C4-2B (cell line): Measurements from ENCODE around the gene TNIP2.
"Not testable (repeated sequence)": the region's sequence is repeated elsewhere in the genome, so short reads cannot be mapped to it uniquely, and the experiment has no call there.

Source experiments
- H3K27ac ChIP-seq: fragments of 450-650 bp; 2 replicates; pipeline ENCODE4 v1.5.1; 2017
- ZFX ChIP-seq: fragments of 450-650 bp; IDR thresholded peaks from 2 replicates; pipeline ENCODE4 v1.6.1; 2017
- TF ChIP-seq, protein P1 (sequence below): fragments of 450-650 bp; conservative IDR thresholded peaks from 2 replicates; pipeline ENCODE4 v1.5.1; 2017; ENCODE audit warnings: mild to moderate bottlenecking

The TNIP2 gene

DNA sequence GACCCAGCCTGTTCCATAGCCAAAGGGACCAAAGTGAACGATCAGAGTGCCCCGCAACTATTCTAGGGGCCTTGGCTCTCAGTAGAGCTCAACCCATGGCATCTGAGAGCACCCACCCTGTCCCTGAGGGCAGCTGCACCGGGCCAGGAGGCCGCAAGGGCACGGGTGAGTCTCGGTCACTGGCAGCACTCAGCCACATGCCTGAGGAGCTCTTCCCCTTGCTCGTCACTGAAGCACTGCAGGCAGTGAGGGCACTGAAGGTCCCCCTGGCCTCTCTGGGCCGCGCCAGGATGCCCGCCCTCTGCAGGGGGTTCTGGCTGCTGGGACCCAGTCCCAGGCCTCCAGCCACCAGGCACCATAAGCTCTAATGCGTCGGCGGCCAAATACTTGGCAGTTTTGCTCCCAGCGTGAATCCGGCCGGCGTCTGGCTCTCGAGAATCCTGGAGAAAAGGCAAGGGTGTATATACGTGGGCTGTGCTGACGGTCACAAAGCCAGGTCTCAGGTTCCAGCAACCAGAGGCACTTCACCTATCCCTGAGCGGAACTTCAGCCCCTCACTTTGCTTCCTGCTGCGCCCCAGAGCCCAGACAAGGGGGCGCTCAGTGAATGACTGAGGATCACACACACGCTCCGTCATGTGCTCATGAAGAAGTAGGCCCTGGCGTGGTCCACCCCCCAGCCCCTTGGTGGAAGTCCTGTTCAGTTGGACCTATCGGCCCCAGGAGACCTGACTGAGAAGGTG lies 13.9 kb downstream of the TNIP2 start:
- TF ChIP-seq, protein P1, sequence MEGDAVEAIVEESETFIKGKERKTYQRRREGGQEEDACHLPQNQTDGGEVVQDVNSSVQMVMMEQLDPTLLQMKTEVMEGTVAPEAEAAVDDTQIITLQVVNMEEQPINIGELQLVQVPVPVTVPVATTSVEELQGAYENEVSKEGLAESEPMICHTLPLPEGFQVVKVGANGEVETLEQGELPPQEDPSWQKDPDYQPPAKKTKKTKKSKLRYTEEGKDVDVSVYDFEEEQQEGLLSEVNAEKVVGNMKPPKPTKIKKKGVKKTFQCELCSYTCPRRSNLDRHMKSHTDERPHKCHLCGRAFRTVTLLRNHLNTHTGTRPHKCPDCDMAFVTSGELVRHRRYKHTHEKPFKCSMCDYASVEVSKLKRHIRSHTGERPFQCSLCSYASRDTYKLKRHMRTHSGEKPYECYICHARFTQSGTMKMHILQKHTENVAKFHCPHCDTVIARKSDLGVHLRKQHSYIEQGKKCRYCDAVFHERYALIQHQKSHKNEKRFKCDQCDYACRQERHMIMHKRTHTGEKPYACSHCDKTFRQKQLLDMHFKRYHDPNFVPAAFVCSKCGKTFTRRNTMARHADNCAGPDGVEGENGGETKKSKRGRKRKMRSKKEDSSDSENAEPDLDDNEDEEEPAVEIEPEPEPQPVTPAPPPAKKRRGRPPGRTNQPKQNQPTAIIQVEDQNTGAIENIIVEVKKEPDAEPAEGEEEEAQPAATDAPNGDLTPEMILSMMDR, result no peak
- TF ChIP-seq ZFX, result no peak
- H3K27ac ChIP-seq, result no peak overlapping the region

DNA sequence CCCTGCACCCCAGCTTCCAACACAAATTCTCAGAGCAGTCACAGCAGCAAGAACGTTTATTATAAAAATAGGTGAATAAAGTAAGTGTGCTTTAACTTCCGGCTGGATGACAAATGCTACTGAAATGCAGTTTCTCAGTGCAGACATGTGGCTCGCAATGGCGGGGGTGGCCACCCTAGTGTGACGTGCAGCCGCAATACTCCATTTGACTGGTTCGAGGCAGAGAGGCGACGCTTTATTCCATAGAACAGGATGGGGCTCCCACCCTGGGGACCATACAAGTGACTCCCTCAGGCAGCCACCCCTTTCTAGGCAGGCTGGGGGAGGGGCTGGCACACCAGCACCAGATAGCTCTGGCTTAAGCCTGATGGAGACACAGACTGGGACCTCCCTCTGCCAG lies 14.5 kb downstream of the TNIP2 start:
- TF ChIP-seq ZFX, result no peak
- TF ChIP-seq, protein P1, result no peak
- no peak overlapping the region for H3K27ac ChIP-seq

- H3K27ac ChIP-seq, result not testable (repeated sequence)
Observed at GRCh38 chr4:2738296-2738695, 17.8 kb downstream of the TNIP2 start.

DNA sequence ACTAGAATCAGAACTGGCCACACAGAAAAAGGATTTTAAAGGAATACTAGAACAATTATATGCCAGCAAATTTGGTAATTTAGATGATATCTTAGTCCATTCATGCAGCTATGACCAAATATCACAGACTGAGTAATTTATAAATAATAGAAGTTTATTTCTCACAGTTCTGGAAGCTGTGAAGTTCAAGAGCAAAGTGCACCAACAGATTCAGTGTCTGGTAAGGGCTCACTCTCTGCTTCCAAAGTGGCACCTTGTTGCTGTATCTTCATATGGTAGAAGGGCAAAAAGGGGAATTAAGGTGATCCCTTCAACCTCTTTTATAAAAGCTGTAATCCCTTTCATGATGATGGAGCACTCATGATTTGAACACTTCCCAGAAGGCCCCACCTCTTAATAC lies 20.3 kb downstream of the TNIP2 start:
- no peak overlapping the region for H3K27ac ChIP-seq
- TF ChIP-seq, protein P1, result no peak
- no peak for TF ChIP-seq ZFX

DNA sequence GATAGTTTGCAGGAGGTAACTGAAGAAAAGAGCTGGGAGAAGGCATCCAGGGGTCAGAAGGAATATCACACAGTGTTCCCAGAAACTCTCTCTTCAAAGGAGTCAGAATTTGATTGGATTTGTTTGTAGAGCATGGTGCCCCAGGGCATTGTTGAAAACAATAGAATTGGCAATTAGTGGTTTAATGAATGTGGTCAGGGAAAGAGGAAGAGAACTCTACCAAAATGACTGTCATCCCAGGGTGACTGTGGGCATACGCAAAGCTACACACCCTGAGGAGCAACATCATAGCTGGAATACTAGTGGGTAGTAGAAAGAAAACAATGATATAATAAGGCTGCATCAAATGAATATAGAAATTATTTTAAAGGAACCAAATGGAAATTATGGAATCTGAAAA lies 21.5 kb downstream of the TNIP2 start:
- H3K27ac ChIP-seq, result no peak overlapping the region
- TF ChIP-seq ZFX, result no peak
- TF ChIP-seq, protein P1, result no peak

GRCh38 chr4:2733844-2734574 lies 22.1 kb downstream of the TNIP2 start:
- TF ChIP-seq, protein P1, result no peak
- TF ChIP-seq ZFX, result no peak
- no peak overlapping the region for H3K27ac ChIP-seq

DNA sequence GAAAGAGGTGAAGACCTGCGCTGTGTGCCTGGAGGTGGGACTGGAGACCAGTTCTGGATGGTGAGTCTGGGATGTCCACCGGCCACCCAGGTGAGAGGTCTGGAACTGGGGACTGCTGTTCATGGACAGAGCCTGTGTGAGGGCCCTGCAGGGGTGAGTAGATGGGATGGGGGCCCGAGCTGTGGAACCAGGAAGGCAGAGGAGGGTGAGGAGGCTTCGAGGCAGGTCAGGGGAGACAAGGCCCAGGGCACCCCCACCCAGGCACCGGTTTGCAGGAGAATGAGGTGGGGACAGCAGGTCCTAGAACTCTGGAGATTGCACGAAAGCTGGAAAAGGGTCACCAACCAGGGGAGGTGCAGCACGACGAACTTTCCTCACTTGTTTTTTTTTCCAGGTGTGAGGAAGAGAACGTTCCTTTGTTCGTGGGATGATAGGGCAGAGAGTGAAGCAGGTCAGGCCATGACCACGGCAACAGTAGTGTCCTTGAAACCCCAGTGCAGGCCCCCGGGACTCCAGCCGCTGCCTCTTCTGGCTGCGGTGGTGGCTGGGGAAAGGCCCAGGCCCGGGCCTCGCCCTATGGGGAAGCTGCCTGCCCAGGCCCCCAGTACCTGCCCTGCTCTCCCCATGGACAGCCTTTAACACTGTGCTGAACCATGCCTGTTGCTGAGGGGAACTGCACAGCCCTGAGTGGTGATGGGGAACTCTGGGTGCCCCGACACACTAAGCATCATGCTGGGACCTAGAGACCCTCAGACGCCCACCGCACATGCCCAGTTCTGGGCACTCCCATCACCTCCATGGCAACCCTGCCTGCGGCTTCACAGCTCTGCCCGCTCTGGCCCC lies 22.9 kb downstream of the TNIP2 start:
- no peak for TF ChIP-seq ZFX
- TF ChIP-seq, protein P1, result no peak
- H3K27ac ChIP-seq, result no peak overlapping the region
